Endothelial cell (in vitro differentiated cells): ENCODE results near the gene NCKAP1. TPM values are rescaled to one million over a fixed set of nuclear protein-coding genes. Genes with fewer than 3 reads are reported as not detected.
"Not testable (repeated sequence)": the region's sequence is repeated elsewhere in the genome, so short reads cannot be mapped to it uniquely, and the experiment has no call there.

ENCODE experiments used
- DNase-seq: peaks from one replicate; pipeline ENCODE4 v3.0.0; 2021; ENCODE audit warnings: low spot score
- H3K27ac Mint-ChIP-seq: one replicate; pipeline ENCODE4 v1.8.0; 2021; ENCODE audit warnings: mixed read lengths, inconsistent platforms; ENCODE audit not compliant: unreplicated experiment
- H3K27me3 Mint-ChIP-seq: one replicate; pipeline ENCODE4 v1.8.0; 2021; ENCODE audit warnings: mild to moderate bottlenecking, moderate library complexity, mixed read lengths, inconsistent platforms; ENCODE audit not compliant: unreplicated experiment
- H3K36me3 Mint-ChIP-seq: one replicate; pipeline ENCODE4 v1.8.0; 2021; ENCODE audit warnings: mild to moderate bottlenecking, low read depth, mixed read lengths, inconsistent platforms; ENCODE audit not compliant: unreplicated experiment
- H3K4me1 Mint-ChIP-seq: one replicate; pipeline ENCODE4 v1.8.0; 2021; ENCODE audit warnings: mild to moderate bottlenecking, mixed read lengths, inconsistent platforms; ENCODE audit not compliant: unreplicated experiment
- H3K4me3 Mint-ChIP-seq: one replicate; pipeline ENCODE4 v1.8.0; 2021; ENCODE audit warnings: mild to moderate bottlenecking, mixed read lengths, inconsistent platforms; ENCODE audit not compliant: unreplicated experiment
- H3K9me3 Mint-ChIP-seq: one replicate; pipeline ENCODE4 v1.8.0; 2021; ENCODE audit warnings: mixed read lengths, inconsistent platforms; ENCODE audit not compliant: unreplicated experiment
- total RNA-seq: library from RNA; stranded (reverse); fragmentation: NEBNext Ultra II Directional; extraction: Animal tissue kit (Norgen Biotek cat#: 25700); gene quantifications from one replicate; pipeline ENCODE4 v1.2.1, GENCODE V29; 2021; ENCODE audit not compliant: unreplicated experiment
- TF ChIP-seq, protein P1 (sequence below): fragments of 200-600 bp; sonication (generic); IDR thresholded peaks from one replicate; pipeline ENCODE4 v1.5.0; 2021; ENCODE audit warnings: antibody characterized with exemption; ENCODE audit not compliant: unreplicated experiment

The NCKAP1 gene
- total RNA-seq, 1 donor from 2014 or later, result 171 TPM

DNA sequence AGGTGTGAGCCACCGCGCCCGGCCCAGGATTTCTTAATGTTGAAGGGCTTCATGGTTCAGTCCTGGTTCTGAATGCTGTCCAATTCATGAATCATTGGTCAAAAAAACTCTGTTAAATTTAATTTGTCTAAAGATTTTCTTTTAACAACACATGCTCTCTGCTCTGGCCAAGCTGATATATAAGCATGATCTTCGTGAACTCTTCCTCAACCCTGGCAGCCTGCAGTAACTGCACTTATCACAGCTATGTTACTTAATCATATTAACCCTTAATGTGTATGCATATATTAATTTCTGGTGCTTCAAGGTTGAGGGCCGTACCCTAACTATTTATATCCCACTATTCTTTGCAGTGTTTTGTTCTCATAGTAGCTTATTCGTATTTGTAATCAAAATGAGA, 142.5 kb downstream of the NCKAP1 start:
- H3K36me3 Mint-ChIP-seq, result peaks cover 6% of the 10 kb centered on the region
- H3K4me3 Mint-ChIP-seq, result no peak overlapping the region
- H3K27ac Mint-ChIP-seq, result no peak overlapping the region
- no peaks in the 10 kb centered on the region for H3K27me3 Mint-ChIP-seq
- DNase-seq, result no peak
- H3K4me1 Mint-ChIP-seq, result peaks cover under 1% of the 10 kb centered on the region
- H3K9me3 Mint-ChIP-seq, result no peaks in the 10 kb centered on the region
- TF ChIP-seq, protein P1, sequence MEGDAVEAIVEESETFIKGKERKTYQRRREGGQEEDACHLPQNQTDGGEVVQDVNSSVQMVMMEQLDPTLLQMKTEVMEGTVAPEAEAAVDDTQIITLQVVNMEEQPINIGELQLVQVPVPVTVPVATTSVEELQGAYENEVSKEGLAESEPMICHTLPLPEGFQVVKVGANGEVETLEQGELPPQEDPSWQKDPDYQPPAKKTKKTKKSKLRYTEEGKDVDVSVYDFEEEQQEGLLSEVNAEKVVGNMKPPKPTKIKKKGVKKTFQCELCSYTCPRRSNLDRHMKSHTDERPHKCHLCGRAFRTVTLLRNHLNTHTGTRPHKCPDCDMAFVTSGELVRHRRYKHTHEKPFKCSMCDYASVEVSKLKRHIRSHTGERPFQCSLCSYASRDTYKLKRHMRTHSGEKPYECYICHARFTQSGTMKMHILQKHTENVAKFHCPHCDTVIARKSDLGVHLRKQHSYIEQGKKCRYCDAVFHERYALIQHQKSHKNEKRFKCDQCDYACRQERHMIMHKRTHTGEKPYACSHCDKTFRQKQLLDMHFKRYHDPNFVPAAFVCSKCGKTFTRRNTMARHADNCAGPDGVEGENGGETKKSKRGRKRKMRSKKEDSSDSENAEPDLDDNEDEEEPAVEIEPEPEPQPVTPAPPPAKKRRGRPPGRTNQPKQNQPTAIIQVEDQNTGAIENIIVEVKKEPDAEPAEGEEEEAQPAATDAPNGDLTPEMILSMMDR, result no peak

DNA sequence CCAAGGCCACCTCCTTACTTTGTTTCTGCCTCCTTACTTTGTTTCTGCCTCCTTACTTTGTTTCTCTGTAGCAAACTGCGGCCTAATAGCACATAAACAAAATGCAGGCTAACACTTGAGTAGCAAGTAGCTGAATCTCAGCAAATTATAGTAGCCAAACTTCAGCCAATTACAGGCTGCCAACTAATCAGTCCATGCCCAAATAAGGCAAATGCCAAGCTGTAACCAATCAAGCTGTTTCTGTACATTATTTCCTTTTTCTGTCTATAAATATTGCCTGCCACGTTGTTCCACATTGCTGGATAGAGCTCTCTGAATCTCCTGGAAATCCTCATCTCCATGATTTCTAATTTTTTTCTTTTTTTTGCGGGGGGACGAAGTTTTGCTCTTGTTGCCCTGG, 143.1 kb downstream of the NCKAP1 start:
- H3K36me3 Mint-ChIP-seq, result peaks cover 4% of the 10 kb centered on the region
- H3K4me1 Mint-ChIP-seq, result no peaks in the 10 kb centered on the region
- TF ChIP-seq, protein P1, result no peak
- H3K27ac Mint-ChIP-seq, result no peak overlapping the region
- DNase-seq, result no peak
- no peaks in the 10 kb centered on the region for H3K9me3 Mint-ChIP-seq
- H3K27me3 Mint-ChIP-seq, result no peaks in the 10 kb centered on the region
- H3K4me3 Mint-ChIP-seq, result no peak overlapping the region

DNA sequence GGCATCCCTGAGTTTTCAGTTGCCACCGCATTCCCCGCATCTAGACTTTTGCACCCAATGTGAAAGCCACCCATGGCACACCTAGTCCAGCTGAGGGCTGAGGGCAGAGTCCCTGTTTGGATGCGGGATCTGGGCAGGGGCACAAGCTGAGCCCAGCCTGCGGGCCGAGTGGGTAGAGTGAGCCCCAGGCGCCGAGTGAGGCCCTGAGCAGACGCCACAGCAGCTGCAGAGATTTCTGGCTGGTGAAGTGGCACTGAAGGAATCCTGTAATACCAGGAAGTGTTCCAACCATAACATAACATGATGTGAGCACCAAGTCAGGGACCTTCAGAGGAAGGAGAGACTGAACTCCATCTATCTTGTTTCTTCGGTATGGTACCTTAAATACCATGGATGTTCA, 144.1 kb downstream of the NCKAP1 start:
- H3K4me1 Mint-ChIP-seq, result no peaks in the 10 kb centered on the region
- H3K27ac Mint-ChIP-seq, result no peak overlapping the region
- no peaks in the 10 kb centered on the region for H3K36me3 Mint-ChIP-seq
- H3K4me3 Mint-ChIP-seq, result no peak overlapping the region
- H3K9me3 Mint-ChIP-seq, result no peaks in the 10 kb centered on the region
- TF ChIP-seq, protein P1, result no peak
- DNase-seq, result no peak
- no peaks in the 10 kb centered on the region for H3K27me3 Mint-ChIP-seq

DNA sequence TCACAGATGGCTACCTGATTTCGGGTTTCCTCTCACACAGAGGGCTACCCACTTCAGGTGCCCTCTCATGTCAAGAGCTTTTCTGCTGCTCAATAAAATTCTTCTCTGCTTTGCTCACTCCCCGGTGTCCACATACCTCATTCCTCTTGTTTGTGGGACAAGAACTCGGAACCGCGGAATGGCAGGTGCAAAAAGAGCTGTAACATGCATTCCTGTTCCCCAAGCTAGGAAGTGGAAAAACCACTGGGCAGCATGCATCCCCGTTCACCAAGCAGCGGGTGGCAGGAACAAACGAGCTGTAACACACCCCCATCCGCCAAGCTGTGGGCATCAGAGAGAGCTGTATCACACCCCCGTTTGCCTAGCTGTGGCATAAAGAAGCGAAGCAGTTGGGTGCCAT, 144.6 kb downstream of the NCKAP1 start:
- no peaks in the 10 kb centered on the region for H3K27me3 Mint-ChIP-seq
- H3K27ac Mint-ChIP-seq, result no peak overlapping the region
- no peak for DNase-seq
- H3K4me1 Mint-ChIP-seq, result no peaks in the 10 kb centered on the region
- TF ChIP-seq, protein P1, result no peak
- H3K9me3 Mint-ChIP-seq, result no peaks in the 10 kb centered on the region
- peak overlapping the region; percentile 7 for H3K4me3 Mint-ChIP-seq
- no peaks in the 10 kb centered on the region for H3K36me3 Mint-ChIP-seq

DNA sequence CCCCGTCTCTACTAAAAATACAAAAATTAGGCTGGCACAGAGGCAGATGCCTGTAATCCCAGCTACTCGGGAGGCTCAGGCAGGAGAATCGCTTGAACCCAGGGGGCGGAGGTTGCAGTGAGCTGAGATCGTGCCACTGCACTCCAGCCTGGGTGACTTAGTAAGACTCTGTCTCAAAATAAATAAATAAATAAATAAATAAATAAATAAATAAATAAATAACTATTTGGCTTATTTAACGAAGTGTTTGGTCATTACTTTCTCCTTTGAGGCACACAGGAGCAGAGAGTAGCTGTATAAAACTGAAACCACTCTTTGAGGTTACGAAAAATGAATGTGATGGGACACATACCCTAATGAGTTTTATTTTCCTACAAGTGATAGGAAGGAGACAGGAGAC, 145.2 kb downstream of the NCKAP1 start:
- not testable (repeated sequence) for H3K4me3 Mint-ChIP-seq

DNA sequence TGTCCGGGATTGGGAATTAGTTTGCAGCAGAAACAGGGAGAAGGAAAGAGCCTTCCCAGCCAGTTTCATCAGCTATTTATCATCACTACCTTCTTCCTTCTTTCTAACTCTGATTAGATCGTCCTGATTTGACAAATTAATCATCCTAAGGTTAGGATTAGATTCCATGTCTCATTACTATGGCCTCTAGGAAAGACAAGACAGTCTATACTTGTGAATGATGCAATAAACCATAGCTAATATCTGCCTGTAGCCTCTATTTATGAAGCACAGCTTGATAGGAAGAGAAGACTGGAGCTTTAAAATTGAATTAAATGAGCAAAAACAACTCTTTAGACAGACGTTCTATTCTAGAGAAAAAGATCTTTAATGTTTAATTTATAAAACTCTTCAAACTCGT, 146.6 kb downstream of the NCKAP1 start:
- DNase-seq, result no peak
- no peak overlapping the region for H3K27ac Mint-ChIP-seq
- no peaks in the 10 kb centered on the region for H3K36me3 Mint-ChIP-seq
- TF ChIP-seq, protein P1, result no peak
- H3K27me3 Mint-ChIP-seq, result peaks cover 1% of the 10 kb centered on the region
- no peak overlapping the region for H3K4me3 Mint-ChIP-seq
- H3K4me1 Mint-ChIP-seq, result peaks cover 3% of the 10 kb centered on the region
- H3K9me3 Mint-ChIP-seq, result no peaks in the 10 kb centered on the region

More for the DNA sequence above, 145.2 kb downstream of the NCKAP1 start:
- not testable (repeated sequence) for H3K9me3 Mint-ChIP-seq, H3K27me3 Mint-ChIP-seq, H3K27ac Mint-ChIP-seq, H3K4me1 Mint-ChIP-seq, DNase-seq, H3K36me3 Mint-ChIP-seq
